Activated gamma-delta T cell treated with Interleukin-2 at 50 U/mL for 16 hours (primary cell): Measurements from ENCODE around the gene AFAP1L1.

Experiments used
- DNase-seq: peaks from one replicate; pipeline ENCODE4 v3.0.0-alpha.2; 2020

Gene AFAP1L1

DNA sequence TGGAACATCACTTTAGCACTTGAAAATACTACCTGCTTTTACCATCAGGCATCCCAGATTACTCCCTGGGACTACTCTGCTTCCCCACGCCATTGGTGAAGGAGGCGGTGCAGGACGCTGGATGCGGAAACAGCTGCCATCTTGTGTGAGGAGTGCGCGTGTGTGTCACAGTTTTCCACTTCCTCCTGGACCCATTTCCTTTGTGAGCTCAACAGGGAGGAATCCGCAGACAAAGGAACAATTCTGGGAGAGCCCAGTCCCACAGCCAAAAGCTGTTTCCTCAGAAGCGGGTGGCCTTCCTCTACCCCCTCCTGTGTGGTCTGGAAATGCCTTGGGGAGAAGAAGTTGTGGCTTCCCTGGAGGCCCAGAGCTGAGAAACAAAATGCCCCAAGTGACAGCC is 16.8 kb downstream of the AFAP1L1 start:
- DNase-seq, result no peak

DNA sequence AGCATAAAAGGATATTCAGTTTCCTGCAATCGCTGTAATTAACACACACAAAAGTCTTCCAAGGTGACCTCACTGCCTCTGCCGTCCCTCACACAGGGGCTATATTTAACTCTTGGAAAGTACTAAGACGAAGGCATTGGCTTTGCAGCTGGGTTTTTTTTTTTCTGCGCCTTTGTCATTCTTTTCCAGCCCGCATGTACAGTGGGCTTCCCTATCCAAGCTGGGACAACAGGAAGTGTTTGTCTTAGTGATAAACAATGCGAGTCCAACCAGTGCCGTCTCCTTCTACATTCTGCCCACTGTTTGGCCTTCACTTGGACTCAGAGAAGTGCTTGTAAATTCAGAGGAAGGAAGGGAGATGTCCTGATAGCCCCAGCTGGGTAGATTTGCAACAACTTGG is 17.6 kb downstream of the AFAP1L1 start:
- no peak for DNase-seq

DNA sequence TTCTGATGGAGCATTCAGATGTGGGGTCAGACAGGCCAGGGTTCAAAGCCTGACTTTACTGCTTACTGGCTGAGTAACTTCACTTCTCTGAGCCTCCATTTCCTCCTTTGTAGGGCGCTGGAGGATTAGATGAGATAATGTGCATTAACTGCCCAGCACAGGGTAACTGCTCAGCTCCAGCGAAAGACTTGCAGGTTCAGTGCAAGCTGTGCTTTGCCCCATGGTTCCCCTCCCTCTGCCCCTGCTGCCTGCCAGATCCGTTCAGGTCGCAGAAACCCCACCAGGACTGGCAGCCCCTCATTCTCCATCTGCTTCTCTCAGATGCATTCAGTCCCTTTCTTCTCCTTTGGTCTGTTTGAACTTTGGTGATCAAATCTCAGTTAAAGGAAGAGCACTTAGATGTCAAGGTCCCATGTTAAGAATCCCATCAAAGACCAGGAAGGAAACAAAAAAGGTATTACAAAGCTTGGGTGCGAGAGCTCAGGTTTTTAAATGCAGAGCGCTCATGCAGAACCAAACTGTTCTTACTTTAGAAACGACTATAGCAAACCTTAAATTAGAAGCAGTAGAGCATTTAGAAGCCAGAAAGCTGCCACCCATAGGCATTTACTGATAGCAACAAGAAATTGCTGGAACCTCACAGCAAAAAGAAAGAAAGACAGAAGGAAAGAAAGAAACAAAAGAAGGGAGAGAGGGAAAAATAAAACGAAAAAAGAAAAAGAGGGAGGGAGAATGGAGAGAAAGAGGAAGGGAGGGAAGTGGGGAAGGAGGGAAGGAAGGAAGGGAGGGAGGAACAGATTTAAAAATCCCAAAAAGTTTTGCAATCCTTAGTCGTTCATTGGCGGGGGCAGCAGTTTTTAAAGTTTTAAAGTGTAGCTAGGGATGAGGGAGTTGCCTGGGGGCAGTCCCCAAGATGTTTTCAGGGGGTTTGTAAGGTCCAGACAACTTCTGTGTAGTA is 23.5 kb downstream of the AFAP1L1 start:
- DNase-seq, result no peak

DNA sequence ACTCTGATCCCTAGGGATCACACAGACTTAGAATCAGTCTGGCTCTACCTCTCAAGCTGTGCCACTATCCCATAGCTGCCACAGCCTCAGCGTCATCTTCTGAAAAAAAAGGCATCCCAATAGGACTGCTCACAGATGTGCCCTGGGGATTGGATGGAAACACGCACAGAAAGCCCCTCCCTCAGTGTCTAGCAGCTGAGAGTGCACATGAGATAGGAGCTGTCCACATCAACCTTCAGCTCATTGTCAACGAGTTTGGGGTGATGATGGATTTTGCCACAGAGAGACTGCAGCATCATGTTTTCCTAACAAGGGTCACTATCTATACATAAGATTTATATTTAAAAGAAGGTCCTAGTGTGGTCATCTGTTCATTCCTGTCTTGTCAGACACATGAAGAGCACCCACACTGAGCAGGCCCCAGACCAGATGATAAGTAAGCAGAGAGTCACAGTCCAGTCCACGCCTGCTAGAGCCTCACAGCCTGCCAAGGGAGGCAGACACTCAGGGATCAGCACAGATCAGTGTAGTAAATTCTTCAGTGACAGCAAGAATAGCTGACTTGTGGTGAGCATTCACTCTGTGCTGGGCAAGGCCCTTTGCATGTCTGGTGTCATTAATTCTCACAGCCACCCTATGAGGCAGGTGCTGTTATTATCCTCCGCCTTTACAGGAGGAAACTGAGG is 25.8 kb downstream of the AFAP1L1 start:
- DNase-seq, result no peak

DNA sequence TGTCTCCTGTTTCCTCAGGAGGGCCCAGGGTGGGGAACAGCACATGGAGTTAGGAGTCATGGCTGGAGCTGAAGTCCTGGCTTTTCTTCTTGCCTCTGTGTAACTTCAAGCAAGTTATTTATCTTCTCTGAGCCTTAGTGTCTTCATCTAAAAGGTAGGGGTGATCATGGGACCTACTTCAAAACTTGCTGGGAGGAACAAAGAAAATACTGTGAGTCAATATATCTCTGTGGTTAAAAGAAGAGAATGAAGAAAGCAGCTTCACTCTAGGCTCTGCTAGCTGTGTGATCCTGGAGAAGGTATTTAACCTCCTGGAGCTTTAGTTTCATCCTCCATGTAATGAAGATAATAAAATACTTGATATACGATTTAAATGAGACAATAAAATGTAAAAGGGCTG is 26.5 kb downstream of the AFAP1L1 start:
- DNase-seq, result no peak

GRCh38 chr5:149298842-149299404 is 27.3 kb downstream of the AFAP1L1 start:
- no peak for DNase-seq

- no peak for DNase-seq
Observed at GRCh38 chr5:149299451-149300054, 27.9 kb downstream of the AFAP1L1 start.

DNA sequence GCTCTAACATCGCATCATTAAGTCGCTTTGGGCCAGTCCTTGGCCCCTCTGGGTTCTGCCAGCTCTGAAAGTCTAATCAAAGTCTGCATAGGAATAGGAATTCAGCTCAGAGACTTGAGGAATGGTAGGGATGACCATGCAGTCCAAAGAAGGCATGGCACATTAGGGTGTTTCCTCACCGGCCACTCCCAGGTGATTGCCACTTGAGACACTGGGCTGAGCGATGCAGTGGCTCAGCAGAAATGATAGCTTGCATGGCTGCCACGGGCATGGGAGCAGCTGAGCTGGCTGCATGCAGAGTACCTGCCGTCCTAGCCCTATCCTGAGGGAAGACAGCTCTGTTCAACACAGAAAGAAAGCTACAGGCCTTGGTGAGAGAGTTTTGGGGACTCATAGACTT is 28.8 kb downstream of the AFAP1L1 start:
- DNase-seq, result no peak

DNA sequence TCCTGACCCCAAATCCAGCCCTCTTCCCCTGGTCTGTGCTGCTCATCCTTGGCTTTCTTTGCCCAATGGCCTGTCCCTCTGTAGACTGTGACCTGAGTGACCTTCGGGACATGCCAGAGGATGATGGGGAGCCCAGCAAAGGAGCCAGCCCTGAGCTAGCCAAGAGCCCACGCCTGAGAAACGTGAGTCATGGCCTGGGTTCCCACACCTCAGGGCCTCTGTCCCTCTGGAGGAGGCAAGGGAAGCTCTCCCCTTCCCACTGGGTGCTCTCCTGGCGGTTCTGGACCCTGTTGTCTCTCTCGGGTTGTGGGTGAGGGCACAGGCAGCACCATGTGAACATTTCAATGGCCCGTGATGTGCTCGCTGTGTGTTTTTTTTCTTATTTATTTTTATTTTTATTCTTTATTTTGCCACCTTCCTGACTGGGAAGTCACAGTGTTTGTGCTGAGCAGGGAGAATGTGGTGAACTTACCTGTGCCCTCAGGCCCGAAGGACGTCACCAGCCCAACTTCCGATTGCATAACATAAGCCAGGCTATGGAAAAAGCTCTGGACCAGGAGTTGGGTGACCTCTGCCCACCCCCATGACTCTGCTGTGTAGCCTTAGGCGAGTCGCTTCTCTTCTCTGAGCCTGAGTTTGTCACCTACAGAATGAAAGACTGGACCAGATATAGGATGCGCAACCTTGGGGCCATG is 29.5 kb downstream of the AFAP1L1 start:
- no peak for DNase-seq

DNA sequence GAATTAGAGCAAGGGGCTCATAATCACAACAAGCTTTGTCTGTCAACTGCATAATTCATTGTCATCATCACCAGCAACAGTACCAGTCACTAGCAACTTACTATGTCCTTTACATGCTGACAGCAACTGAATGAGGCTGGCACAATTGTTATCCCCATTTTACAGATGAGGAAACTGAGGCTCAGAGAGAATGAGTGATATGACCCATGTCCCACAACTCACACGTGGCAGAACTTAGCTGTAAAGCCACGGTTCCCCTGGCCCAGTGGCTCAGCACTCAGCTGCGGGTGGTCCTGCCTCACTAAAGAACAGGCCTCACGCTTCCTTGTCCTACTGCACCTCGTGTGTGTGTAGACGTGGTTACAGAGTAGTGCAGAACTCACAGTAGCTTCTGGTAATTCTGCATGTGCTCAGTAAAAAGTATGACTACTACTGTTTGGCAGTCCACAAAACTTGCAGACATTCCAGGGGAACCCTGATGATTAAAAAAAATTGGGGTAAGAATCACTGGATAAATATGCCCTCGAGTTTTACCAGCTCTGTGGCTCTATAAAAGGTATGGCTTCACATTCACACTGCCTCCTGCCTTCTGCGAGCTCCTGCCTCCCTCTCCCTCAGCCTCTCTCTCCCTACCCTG is 30.2 kb downstream of the AFAP1L1 start:
- no peak for DNase-seq

GRCh38 chr5:149302641-149303040 is 31.0 kb downstream of the AFAP1L1 start:
- no peak for DNase-seq

GRCh38 chr5:149303210-149303609 is 31.6 kb downstream of the AFAP1L1 start:
- DNase-seq, result no peak

DNA sequence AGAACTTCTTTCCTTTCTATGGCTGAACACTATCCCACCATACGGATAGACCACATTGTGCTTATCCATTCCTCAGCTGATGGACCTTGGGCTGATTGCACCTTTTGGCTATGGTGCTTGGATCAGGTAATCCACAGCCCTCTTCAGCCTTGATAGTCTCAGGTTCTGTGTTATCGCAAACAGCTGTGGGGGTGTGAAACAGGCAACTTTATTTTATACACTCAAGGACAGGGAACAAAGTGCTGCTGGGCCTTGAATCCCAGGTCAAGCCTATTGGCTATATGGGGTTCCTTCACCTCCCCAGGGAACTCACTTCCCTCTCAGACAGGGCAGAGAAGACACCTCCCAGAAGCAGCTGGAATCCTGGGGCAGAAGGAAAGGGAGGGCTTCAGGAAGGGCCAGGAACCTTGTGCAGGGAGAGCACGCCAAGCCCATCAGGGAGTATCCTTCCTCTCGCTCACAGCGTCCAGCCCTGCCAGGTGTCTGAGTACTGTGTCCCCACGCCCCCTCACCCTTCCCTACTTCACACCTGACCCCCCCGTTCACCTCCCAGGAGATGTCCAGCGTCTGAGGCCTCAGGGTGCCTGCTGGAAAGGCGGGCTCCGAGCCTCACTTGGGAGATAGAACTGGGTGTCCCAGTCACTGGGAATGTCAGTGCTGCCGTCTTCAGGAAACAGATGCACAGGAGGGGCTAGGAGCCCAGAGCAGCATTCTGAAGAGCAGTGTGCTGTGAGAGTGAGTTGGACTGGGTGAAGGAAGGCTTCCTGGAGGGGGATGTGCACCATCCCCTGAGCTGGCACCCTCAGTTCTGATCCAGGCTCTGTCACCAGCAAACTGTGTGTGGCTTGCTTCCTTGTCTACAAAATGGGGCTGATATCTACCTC is 32.8 kb downstream of the AFAP1L1 start:
- no peak for DNase-seq

DNA sequence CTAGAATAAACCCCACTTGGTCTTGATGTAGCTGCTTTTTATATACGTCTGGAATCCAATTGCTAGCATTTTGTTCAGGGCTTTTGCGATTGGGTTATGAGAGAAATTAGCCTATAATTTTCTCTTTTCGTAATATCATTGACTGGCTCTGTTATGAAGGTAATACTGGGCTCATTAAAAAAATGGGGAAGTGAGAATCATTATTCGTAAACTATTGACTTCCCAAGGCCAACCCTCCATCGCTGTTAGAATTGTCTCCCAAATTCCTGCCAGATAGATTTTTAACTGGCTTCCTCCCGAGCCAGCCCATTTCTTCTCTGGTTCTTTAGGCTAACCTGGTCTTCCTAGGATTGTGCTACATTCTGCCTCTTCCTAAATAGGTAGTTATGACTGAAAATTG is 37.7 kb downstream of the AFAP1L1 start:
- DNase-seq, result no peak

DNA sequence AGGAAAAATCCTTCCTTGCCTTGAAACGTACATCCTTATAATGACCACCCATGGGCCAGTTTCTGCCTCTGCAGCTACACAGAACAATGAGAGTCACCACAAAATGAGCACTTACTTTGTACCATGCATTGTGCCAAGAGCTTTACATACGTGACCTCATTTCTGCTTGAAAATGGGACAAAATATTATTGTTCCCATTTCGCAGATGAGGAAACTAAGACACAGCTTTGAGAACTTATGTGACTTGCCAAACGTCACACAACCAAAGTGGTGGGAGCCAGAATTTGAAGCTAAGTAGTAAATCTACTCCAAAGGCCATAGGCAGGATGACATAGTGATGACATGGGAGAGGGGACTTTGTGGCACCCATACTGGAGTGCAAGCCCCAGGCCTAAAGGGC is 38.8 kb downstream of the AFAP1L1 start:
- no peak for DNase-seq

DNA sequence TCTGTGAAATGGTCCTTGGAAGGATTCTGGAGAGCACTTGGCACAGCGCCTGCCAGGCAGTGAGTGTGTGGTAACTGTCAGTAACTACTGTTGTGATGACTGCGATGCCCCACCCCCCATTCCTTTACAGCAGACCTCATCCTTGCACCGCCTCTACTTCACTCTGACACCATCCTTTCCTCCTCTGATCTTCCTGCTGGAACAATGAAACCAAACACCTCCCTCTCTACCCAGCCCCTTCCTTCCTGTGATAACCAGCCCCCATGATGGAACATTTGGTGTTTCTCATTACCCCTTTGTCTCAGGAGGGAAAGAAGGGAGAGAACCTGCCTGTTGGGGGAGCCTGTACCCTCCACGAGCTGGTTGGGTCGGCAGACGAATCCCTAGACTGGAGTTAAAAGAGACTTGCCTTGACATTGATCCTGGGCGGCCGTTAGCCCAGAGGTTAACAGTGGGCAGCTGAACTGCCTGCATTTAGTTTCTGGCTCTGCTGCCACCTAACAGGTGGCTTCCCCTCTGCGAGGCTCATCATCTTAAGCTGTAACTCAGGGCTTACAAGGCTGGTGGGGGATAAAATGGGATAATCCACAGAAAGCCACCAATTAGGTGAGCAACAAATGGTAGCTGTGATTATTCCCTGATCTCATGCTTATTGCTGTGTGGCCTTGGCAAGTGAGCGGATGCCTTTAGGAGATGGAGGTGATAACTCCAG is 39.4 kb downstream of the AFAP1L1 start:
- no peak for DNase-seq

DNA sequence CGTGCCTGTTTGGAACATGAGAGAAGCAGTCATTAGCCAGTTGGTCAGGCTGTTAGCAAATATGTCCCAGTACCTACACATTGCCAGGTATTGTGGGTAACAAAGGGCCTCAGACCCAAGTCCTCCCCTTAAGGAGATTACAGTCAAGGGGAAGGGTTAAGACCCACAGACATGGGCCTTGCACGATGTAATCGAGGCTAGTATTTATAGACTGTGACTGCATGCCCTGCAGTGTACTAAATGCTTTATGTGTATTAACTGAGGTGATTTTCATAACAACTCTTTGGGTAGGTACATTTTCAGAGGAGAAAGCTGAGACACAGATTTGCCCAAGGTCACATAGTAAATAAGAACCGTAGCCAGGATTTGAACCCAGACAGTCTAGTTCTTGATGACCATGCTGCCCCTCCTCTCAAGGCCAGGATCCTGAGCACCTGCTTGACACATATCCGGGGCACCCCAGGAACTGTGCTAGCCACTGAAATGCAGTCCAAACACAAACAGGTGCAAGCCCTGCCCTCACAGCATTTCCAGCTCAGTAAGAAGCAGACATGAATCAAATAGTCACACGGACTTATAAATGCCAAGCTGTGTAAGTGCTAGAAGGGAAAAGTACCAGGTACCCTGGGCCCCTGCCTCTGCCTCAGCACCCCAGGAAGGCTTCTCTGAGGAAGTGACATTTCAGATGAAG is 41.6 kb downstream of the AFAP1L1 start:
- no peak for DNase-seq

DNA sequence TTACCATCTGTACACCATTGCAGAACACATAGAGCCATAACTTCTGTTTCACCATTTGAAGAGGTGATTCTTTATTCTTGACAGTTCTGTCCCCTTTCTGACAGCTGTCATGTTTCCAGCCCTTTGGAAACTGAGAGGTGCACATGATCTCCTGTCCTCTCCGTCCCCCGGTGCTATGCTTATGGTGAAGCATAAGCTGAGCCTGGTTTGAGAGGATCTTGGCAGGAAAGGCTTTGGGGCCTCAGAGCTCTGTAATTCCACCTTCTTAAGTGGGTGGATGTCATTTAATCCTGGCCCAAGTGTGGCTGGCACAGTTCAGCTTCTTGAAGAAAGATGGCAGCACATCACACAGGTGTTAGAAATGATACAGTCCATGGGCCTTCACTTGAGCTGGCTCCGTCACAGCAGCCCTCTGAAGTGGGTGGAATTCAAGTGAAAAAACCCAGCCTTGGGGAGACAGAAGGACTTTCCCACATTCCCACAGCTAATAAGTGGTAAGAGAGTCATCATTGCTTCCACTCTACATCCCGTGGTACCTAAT is 43.0 kb downstream of the AFAP1L1 start:
- no peak for DNase-seq

- no peak for DNase-seq
Observed at GRCh38 chr5:149315753-149316152, 44.1 kb downstream of the AFAP1L1 start.
